HEK293T (cell line): ENCODE measurements around the gene CADPS.

Experiments
- FOXA1 ChIP-seq: fragments of 450-650 bp; IDR thresholded peaks from 2 replicates; pipeline ENCODE4 v1.6.1; 2016; ENCODE audit warnings: mild to moderate bottlenecking
- FOXM1 ChIP-seq: fragments of 450-650 bp; IDR thresholded peaks from 2 replicates; pipeline ENCODE4 v1.6.1; 2017; ENCODE audit warnings: mild to moderate bottlenecking, borderline replicate concordance

GRCh38 chr3:62602129-62602770 lies 273.0 kb downstream of the CADPS start:
- TF ChIP-seq FOXM1: no peak
- no peak for TF ChIP-seq FOXA1
